GM19099 (cell line): ENCODE results near the gene POLE.

Experiments
- POLR2A ChIP-seq: IDR thresholded peaks from 3 replicates; pipeline ENCODE4 v1.6.1; 2011; ENCODE audit warnings: low read depth; ENCODE audit not compliant: insufficient read length; ENCODE audit errors: extremely low read depth

Gene POLE

GRCh38 chr12:132620113-132620898, 66.8 kb downstream of the POLE start:
- no peak for TF ChIP-seq POLR2A

GRCh38 chr12:132619386-132620112, 67.6 kb downstream of the POLE start:
- TF ChIP-seq POLR2A = no peak

- TF ChIP-seq POLR2A = no peak
These were observed 68.1 kb downstream of the POLE start for GRCh38 chr12:132619071-132619385.

GRCh38 chr12:132618683-132619043, 68.5 kb downstream of the POLE start, which contains the start of gene P2RX2:
P2RX2 (plus strand) TSS chr12:132618776; CDS start chr12:132618817, 41 bp downstream.
- TF ChIP-seq POLR2A = no peak

- no peak for TF ChIP-seq POLR2A
These were observed 69.1 kb downstream of the POLE start for GRCh38 chr12:132617822-132618682.

- no peak for TF ChIP-seq POLR2A
These were observed 69.9 kb downstream of the POLE start for GRCh38 chr12:132617135-132617701.

- no peak for TF ChIP-seq POLR2A
These were observed 71.5 kb downstream of the POLE start for GRCh38 chr12:132615579-132616038.

GRCh38 chr12:132614861-132615578, 72.1 kb downstream of the POLE start:
- no peak for TF ChIP-seq POLR2A

GRCh38 chr12:132614029-132614428, 73.1 kb downstream of the POLE start:
- TF ChIP-seq POLR2A = no peak

- no peak for TF ChIP-seq POLR2A
These were observed 75.5 kb downstream of the POLE start for GRCh38 chr12:132611620-132612019.

GRCh38 chr12:132610866-132611602, 76.1 kb downstream of the POLE start:
- no peak for TF ChIP-seq POLR2A

- TF ChIP-seq POLR2A = no peak
These were observed 76.9 kb downstream of the POLE start, which contains the start of gene LRCOL1 for GRCh38 chr12:132610051-132610759. LRCOL1 (minus strand) TSS chr12:132610582; CDS start chr12:132606251, 4,331 bp downstream.

GRCh38 chr12:132608231-132609171, 78.6 kb downstream of the POLE start:
- no peak for TF ChIP-seq POLR2A
